Kidney glomerular epithelial cell (primary cell): ENCODE measurements around the gene EFNA2.

Source experiments
- DNase-seq: peaks from one replicate; lab custom pipeline; 2025; lab: John Stamatoyannopoulos, UW

The EFNA2 gene

DNA sequence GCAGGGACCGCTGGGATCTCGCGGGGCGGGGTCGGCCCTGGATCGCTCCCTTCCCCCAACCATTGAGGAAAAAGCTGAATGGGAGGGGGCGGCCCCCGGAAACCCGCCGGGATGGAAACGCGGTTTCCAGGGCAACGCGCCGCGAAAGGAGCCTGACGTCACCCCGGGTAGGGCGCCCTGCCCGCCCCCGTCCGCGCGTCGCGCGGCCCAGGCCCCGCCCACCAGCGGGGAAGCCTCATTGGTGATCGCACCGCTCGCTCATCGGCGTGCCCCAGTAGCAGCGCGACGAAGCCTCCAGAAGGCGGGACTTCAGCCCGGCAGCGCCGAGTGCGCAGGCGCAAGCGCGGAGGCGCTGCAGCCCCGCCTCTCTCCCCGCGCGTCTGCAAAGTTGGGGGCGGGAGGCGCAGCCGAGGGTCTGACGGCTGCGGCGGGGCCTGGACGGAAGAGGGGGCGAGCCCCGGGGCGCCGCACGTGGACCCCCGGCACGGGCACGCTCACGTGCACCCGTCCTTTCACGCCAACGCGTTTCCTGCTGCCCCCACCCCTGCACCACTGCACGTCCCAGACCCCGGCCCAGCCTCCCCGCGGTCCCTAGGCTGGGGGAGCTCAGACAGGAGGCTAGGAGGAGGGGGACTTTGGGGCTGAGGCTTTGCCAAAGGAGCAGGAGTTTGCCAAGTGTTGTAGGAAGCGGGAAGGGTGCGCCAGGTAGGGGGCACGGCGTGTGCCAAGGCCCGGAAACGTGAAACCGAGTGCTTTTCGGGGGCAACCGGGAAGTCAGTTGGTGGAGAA is 24.7 kb upstream of the EFNA2 start:
- peak; percentile 90 for DNase-seq

DNA sequence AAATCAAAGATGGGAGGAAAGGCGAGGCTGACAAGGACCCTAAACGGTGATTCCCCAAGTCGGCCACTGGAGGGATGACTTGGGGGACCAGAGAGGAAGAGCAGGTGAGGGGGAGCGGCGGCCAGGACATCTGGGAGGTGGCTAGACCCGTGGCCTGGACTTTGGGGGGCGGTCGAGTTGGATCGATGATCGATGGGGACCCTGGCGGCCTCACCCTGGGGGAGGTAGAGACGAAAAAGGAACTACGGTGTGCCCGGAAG is 24.2 kb upstream of the EFNA2 start:
- DNase-seq: peak; percentile 48

DNA sequence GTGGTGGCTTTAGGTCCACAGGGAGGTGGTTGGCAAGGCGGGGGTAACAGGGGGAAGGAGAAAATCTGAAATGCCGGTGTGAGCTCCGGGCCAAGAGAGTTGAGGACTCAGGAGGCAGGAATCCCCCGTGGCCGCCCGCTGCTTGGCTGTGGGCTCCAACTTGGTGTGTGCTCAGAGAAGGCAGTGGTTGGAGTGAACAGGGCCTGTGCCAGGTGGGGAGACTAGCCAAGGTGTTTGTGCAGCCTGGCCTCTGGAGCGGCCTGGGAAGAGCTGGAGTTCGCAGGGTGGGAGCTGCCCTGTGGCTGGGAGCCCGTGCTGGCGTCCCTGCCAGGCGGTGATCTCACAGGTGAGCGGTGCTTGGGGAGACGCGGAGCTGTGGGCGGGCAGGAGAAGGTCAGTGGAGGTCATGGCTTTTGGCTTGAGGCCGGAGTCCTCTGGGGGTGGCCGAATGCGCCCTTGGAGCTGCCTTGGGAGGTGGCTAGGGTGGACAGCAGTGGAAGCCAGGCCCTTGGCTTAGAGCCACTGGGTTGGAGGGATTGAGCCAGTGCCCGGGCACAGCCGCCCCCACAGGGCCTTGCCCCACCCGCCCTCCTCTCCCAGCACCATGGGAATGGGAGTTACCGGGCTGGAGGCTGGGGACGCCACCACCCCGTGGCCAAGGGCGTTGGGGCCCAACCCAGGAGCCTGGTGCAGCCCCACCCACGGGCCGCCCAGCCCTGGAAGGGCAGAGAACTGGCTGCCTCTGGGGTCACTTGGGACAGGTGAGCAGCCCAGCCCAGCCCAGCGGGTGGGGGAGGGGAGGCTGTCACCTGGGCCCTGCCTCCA is 23.7 kb upstream of the EFNA2 start:
- DNase-seq: peak; percentile 67

DNA sequence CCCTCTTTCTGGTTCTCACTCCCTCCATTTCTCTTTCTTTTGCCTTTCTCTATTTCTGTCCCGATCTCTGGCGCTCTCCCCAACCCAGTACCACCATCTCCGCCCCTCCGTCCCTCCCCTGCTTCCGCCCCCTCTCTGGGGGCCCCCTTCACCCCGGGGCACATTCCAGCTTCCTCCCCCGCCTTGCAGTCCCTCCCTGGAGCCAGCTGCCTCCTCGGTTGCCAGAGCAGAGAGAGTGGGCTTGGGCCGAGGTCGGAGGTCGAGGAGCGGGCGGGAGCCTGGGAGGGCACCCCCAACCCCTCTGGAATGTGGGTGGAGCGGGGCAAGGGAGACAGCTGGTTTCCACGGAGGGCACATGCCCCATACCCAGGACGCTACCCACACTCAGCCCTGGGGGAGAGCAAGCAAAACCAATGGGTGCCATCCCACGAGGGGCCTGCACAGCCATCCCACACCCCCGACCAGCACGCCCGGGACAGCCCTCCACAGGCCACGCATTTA is 23.0 kb upstream of the EFNA2 start:
- DNase-seq: peak; percentile 53

DNA sequence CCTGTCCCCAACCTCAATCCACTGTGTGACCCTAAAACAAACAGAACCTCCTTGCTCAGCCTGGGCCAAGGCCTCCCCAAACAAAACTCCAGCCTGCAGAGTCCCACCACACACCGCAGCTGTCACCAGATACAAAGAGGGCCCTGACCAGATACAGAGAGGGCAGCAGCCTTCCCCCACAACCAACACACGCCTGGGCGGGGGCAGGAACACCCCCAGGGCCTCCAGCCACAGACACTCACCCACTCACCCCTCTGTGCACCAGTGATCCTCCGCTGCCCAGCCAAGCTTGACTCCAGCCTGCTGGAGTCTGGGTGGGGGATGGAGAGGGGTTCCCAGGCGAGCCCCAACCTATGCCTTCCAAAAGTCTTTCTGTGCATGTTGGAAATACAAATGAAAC is 22.5 kb upstream of the EFNA2 start:
- peak; percentile 34 for DNase-seq

DNA sequence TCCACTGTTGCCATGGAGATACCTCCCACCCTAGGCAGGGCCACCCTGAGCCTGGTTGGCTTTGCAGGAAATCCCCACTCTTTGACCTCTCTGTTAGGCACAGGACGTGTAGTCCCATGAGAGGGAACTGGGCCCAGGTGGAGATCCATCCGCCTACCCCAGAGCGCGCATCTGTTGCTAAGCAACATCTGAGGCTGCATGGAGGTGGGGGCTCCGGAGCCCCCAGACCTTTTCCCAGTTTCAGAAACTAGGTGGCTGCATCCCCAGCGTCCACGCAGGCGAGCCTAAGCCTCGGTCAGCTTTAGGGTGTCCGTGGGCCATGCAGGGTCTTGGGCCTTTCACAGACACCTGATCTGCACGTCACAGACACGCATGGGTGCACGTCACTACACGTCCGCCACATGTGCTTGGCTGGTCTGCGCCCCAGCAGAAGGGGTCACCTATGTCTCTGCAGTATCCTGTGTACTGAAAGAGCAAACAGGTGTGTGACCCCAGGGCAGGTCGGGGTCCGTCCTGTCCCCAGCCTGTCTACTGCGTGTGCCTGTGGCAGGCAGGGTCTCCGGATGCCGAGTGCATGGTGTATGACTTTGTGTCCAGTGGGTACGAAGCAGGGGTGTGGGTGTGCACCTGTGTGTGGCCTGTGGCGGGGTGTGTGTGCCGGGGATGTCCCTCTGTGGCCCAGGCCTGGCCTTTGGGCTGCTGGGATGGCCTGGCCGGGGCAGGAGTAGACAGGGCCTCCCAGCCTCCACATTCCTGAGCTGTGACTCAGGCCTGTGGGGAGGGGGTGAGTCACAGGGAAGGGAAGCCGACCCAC is 20.7 kb upstream of the EFNA2 start:
- DNase-seq: peak; percentile 37

DNA sequence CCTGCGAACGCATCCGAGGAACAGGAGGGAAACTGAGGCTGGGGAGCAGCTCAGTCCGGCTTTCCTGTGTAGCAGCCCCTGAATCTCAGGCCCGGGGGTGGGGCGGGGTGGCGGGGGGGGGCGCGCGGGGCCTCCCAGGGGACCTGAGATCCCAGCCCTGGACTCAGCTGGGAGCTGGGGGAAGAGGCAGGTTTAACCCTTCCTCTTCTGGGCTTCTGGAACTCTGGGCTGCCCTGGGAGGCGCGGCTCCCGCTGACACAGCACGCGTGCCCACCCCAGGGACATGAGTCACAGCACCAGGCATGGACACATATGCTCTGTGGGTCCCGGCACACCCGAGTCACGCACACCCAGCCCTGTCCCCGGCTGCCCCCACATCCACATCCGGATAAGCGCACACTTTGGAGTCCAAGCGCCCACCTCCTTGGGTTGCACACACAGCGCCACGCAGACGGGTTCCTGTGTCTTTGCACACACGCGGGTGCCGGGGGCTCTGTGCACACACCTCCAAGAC is 20.0 kb upstream of the EFNA2 start:
- DNase-seq: no peak

DNA sequence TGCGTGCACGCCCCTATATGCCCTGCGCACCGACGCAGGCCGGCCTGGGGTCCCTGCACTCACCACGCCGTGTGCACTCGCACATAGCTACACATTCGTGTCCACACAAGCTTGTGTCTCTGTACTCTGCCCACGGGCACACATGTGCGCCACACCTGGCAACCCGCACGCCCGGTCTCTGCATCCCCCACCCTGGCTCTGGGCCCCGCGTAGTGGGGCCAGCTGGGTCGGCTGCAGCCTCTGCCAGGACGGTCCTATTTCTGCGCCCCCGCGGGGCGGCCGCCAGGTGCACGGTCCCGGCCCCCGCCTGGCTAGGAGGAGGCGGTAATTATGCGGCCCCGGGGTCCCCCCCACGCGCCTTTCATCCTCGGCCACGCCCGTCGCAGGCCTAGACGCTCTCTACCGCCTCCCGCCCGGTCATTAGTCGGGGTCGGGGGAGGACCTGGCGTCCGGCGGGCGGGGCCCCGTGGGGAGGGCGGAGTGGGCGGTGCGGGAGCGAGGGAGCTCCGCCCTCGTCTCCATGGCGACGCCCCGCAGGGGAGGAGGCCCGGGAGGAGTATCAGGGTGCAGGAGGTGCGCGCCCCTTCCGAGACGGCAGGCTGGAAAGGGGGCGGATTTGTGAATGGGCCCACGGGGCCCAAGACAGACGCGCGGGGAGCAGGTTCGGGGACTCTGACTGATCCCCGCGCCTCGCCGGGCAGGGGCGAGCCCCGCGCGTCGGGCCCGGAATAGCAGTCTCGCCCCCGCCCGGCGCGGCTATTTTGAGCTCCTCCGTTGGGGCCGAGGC is 19.4 kb upstream of the EFNA2 start:
- DNase-seq: peak; percentile 72

DNA sequence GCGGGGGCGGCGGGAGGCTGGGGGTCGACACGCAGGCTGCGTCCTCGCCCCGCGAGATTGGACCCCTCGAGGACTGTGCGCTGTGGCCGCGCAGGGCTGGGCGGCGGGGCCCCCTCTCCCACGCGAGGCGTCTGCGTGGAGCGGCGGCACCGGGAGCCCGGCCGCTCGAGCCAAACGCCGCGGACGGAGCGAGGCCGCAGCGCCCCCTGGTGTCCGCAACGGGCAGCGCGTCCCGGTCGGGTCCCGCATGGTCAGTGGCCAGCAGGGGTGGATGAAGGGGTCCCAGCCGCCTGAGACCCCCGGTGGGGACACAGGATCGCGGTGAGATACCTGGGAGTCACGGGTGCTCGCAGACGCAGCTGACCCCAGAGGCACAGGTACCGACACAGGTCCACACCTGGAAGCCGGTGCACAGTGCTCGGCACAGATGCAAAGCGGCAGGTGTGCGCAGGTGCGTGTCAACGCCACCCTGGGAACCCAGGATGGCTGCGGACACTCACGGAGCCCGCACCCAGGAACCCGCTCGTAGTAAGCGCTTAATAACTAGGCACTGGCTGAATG is 18.7 kb upstream of the EFNA2 start:
- no peak for DNase-seq

DNA sequence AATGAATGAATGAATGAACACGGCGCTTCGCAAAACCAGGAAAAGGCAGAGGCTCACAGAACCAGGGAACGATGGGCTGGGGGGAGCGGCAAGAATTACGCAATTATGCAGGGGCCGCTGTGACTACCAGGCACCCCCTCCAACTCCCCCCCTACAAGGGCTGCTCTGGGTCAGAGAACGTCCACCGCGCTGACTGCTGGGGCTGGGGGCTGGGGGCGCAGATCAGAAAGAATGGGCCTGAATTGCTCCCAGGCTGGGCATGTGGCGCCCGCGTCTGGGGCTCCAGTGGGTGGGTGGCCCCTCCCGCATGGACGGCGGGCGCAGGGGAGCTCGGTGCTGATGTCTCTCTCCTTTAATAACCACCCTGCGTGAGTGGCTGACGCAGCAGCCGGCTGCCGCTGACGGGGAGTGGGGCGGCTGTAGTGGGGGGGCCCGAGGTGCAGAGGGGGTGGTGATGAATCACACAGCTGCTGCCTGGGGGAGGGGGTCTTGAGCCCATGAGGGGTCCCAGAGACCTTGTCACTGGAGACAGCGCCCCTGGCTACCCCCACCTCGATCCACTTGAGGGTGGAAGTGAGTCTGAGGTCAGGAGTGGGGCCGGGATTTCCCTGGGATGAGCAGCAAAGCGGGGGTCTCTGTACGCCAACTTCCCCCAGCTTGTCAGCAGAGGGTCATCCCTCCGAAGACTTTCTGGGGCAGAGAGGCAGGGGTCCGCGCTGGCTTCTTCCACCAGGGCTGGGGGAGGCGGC is 18.0 kb upstream of the EFNA2 start:
- DNase-seq: no peak

DNA sequence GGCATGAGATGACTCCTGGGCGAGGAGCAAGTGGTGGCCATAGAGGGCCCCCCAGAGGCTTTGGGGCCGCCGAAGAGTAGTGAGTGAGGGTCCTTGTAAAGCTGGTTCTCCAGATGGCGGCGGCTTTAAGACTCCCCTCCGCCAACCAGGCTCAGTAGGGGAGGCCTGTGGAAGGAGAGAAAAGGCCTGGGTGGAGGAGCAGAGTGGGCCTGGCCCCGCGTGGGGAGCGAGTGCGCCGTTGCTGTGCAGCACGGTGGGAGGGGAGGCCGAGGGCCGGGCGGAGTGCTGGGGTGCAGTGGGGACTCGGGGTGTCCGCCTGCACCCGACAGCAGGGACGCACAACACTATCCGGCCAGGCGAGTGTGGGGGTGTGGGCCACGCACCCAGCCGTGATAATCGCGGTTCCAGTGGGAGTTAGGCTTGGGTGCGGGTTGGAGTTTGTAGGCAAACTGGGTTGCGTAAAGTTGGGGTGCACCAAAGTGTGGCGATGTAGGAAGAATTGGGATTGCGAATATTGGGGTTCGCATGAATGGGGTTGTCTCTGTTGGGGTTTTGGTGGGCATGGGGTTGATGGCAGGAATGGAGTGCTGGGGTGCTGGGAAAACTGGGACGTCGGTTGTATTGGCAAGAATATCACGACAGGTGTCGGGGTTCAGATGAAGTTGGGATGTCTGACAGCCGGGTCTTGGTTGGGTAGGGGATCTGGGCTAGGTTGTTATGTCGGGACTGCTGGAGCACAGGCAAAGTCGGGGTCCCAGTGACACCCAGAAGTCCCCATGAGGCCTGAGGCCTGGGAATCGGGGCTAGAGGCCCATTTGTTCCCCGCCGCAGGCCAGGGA is 17.2 kb upstream of the EFNA2 start:
- no peak for DNase-seq

DNA sequence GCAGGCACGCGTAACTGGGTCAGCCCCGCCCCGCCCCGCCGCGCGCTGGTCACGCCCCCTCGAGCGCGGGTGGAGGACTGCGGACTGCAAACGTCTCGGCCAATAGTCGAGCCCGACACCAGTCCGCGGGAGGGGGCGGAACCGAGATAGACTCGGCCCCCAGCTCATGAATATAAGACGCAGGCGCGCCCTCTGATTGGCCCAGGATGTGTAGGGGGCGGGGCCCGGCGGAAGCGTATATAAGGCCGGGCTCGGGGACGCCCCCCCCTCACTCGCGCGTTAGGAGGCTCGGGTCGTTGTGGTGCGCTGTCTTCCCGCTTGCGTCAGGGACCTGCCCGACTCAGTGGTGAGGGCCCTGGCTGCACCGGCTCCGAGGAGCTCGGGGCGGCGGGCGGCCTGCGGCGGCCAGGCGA is 16.6 kb upstream of the EFNA2 start, which contains the start of gene CIRBP:
Gene CIRBP, plus strand, starts transcription at position 268 of the 413 bp plus-strand sequence. CDS start 1,602 bp downstream, outside the sequence.
- DNase-seq: peak; percentile 92

DNA sequence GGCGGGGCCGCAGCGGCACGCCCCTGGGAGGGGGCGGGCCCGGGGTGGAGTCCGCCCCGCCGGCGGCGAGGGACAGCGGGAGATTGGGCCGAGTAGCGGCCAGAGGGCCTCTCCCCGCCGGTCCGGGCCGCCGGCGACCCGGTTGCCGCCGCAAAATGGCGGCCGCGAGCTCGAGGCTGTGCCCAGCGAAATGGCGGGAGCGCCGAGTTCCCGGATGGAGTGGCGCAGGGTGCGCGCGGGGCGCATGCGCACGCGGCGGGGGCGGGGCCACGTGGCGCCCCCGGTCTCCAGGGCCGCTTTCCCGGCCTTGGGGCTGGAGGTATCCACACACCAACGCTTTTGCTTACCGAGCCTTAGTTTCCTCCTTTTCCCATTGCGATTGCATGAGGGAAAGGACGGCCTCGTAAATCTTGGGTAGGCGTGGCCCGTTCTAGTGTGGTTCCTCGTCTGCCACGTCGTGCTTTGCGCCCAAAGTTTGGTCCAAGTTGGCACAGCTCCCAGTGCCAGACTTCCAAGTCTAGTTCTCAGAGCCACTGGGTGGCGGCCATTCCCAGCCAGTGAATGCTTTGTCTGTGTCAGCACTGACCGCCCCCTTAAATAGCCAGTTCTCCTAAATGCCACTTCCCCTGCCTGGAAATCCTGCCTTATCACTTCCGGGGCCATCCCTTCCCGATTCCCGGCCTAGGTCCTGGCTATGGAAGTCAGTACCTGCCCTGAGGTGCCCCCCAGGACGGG is 16.0 kb upstream of the EFNA2 start:
- DNase-seq: peak; percentile 74

DNA sequence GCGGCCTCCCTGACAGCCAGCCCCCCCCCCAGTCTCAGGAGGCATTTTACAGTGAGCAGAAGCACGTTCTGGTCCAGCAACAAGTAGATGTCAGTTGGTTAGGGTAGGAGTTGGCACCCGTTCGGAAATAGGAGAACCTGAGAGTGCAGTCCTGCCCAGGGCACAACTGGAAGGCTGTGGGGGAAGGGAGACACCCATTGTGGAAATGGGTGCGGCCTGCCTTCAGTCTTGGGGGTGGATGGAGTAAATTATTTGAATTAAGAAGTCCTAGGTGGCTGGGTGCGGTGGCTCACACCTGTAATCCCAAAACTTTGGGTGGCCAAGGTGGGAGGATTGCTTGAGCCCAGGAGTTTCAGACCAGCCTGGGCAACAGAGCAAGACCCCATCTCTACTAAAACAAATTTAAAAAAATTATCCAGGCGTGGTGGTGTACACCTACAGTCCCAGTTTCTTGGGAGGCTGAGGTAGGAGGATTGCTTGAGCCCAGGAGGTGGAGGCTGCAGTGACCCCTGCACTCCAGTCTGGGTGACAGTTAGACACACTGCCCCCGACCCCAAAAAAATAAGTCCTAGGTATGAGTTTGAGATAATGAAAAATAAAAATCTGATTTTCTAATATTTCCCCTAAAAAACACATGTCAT is 15.3 kb upstream of the EFNA2 start:
- DNase-seq: no peak

DNA sequence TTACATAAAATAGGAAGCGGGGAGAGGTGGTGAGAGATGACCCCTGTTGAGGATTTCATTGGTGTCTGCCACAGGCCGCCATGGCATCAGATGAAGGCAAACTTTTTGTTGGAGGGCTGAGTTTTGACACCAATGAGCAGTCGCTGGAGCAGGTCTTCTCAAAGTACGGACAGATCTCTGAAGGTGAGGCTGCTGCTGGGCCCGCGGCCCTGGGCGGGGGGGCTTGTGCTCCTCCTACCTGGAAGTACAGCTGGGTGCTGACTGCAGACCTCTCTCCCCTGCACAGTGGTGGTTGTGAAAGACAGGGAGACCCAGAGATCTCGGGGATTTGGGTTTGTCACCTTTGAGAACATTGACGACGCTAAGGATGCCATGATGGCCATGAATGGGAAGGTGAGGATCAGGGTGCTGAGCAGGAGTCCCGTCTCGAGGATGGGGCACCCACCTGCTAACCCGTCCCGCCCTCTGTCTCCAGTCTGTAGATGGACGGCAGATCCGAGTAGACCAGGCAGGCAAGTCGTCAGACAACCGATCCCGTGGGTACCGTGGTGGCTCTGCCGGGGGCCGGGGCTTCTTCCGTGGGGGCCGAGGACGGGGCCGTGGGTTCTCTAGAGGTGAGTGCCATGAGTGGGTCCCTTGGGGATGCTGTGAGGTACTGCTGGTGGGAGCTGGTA is 14.7 kb upstream of the EFNA2 start:
- no peak for DNase-seq

DNA sequence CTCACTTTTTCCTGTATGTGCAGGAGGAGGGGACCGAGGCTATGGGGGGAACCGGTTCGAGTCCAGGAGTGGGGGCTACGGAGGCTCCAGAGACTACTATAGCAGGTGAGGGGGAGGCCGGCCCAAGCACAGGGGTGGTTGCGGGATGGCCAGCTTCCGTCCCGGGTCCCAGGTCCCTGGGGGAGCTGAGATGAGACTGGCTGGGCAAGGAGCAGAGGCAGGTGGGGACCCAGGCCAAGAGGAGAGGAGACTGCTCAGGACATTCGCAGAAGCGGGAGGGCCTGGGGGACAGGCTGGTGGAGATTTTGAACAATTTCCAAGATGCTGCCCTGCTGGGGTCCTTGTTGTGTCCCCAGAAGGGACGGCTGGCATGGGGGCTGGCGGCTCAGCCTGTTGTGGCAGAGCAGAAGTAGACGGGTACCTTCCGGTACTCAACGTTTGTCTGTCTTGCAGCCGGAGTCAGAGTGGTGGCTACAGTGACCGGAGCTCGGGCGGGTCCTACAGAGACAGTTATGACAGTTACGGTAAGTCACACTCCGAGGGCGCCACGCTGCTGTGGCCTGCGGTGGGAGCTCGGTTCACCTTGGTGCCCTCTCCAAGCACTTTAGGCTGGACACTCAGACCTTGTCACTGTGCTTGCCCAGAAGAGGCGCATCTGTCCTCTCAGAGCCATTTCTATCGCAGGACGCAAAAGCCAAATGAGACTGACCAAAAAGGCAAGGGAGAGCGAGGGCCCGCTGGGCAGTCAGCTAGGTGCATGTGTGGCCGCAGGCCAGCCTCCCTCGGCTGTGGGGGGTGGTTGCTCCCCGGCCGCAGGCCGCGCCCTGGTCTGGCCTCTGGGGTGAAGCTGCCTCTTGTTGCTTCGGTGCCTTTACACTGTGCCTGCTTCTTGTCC is 13.9 kb upstream of the EFNA2 start:
- no peak for DNase-seq
